Measurements from ENCODE around the gene PRELID1. TPM values are rescaled to one million over a fixed set of nuclear protein-coding genes. Genes with fewer than 3 reads are reported as not detected.
"Not testable (repeated sequence)": the region's sequence is repeated elsewhere in the genome, so short reads cannot be mapped to it uniquely, and the experiment has no call there.

Gene PRELID1
- 360 and 469 TPM in 2 replicates for total RNA-seq (2014; rRNA removed; shearing (Covaris generic))

- H3K36me3 ChIP-seq (replicated peaks; ENCODE audit: control insufficient read depth, insufficient read depth, low read length): peaks cover 16% of the 10 kb centered on the region
Observed at GRCh38 chr5:177303121-177303924, at the start of gene PRELID1, which contains the start of gene RAB24. PRELID1 (plus strand) TSS chr5:177303799; CDS start chr5:177303986, 187 bp downstream. RAB24 (minus strand) TSS chr5:177303719; CDS start chr5:177303288, 431 bp downstream.

GRCh38 chr5:177256296-177256695 lies 47.3 kb upstream of the PRELID1 start:
- no peak for DNase-seq
- peaks cover 24% of the 10 kb centered on the region for H3K36me3 ChIP-seq (replicated peaks; ENCODE audit: control insufficient read depth, insufficient read depth, low read length)

More at GRCh38 chr5:177303121-177303924, at the start of gene PRELID1, which contains the start of gene RAB24:
- peak; percentile 99 for DNase-seq
- H3K4me3 ChIP-seq (ENCODE audit: insufficient read depth, low read depth, low read length): peak within 1 kb of the TSS; percentile 92
- no peaks in the 10 kb centered on the region for H3K27me3 ChIP-seq (ENCODE audit: control insufficient read depth, insufficient read depth, low read length)

GRCh38 chr5:177258711-177259110 lies 44.9 kb upstream of the PRELID1 start:
- H3K4me3 ChIP-seq (ENCODE audit: insufficient read depth, low read depth, low read length); H3K27me3 ChIP-seq (ENCODE audit: control insufficient read depth, insufficient read depth, low read length); DNase-seq: not testable (repeated sequence)
- H3K36me3 ChIP-seq (replicated peaks; ENCODE audit: control insufficient read depth, insufficient read depth, low read length): peaks cover 26% of the 10 kb centered on the region

More at GRCh38 chr5:177256296-177256695, 47.3 kb upstream of the PRELID1 start:
- Histone ChIP-seq H3K4me3 (ENCODE audit: insufficient read depth, low read depth, low read length) (no peak overlapping the region), H3K27me3 (ENCODE audit: control insufficient read depth, insufficient read depth, low read length) (no peaks in the 10 kb centered on the region)

GRCh38 chr5:177260961-177261360 lies 42.6 kb upstream of the PRELID1 start:
- Histone ChIP-seq H3K4me3 (ENCODE audit: insufficient read depth, low read depth, low read length) (no peak overlapping the region), H3K27me3 (ENCODE audit: control insufficient read depth, insufficient read depth, low read length) (no peaks in the 10 kb centered on the region), H3K36me3 (replicated peaks; ENCODE audit: control insufficient read depth, insufficient read depth, low read length) (peaks cover 27% of the 10 kb centered on the region)
- DNase-seq: no peak

- H3K36me3 ChIP-seq (replicated peaks; ENCODE audit: control insufficient read depth, insufficient read depth, low read length): peaks cover 28% of the 10 kb centered on the region
- no peak overlapping the region for H3K4me3 ChIP-seq (ENCODE audit: insufficient read depth, low read depth, low read length)
- DNase-seq: no peak
- no peaks in the 10 kb centered on the region for H3K27me3 ChIP-seq (ENCODE audit: control insufficient read depth, insufficient read depth, low read length)
Observed at GRCh38 chr5:177261510-177261909, 42.1 kb upstream of the PRELID1 start.

- Histone ChIP-seq H3K27me3 (ENCODE audit: control insufficient read depth, insufficient read depth, low read length) (no peaks in the 10 kb centered on the region), H3K36me3 (replicated peaks; ENCODE audit: control insufficient read depth, insufficient read depth, low read length) (peaks cover 29% of the 10 kb centered on the region), H3K4me3 (ENCODE audit: insufficient read depth, low read depth, low read length) (no peak overlapping the region)
- no peak for DNase-seq
Observed at GRCh38 chr5:177264178-177264577, 39.4 kb upstream of the PRELID1 start.

- Histone ChIP-seq H3K27me3 (ENCODE audit: control insufficient read depth, insufficient read depth, low read length) (no peaks in the 10 kb centered on the region), H3K4me3 (ENCODE audit: insufficient read depth, low read depth, low read length) (no peak overlapping the region), H3K36me3 (replicated peaks; ENCODE audit: control insufficient read depth, insufficient read depth, low read length) (peaks cover 28% of the 10 kb centered on the region)
- DNase-seq: no peak
Observed at GRCh38 chr5:177265395-177265794, 38.2 kb upstream of the PRELID1 start.

GRCh38 chr5:177269232-177269895 lies 34.2 kb upstream of the PRELID1 start:
- Histone ChIP-seq H3K36me3 (replicated peaks; ENCODE audit: control insufficient read depth, insufficient read depth, low read length) (peaks cover 26% of the 10 kb centered on the region), H3K27me3 (ENCODE audit: control insufficient read depth, insufficient read depth, low read length) (no peaks in the 10 kb centered on the region), H3K4me3 (ENCODE audit: insufficient read depth, low read depth, low read length) (no peak overlapping the region)
- DNase-seq: no peak

GRCh38 chr5:177269976-177270375 lies 33.6 kb upstream of the PRELID1 start:
- no peak for DNase-seq
- no peak overlapping the region for H3K4me3 ChIP-seq (ENCODE audit: insufficient read depth, low read depth, low read length)
- H3K27me3 ChIP-seq (ENCODE audit: control insufficient read depth, insufficient read depth, low read length): no peaks in the 10 kb centered on the region
- H3K36me3 ChIP-seq (replicated peaks; ENCODE audit: control insufficient read depth, insufficient read depth, low read length): peaks cover 27% of the 10 kb centered on the region

- DNase-seq: no peak
- H3K36me3 ChIP-seq (replicated peaks; ENCODE audit: control insufficient read depth, insufficient read depth, low read length): peaks cover 27% of the 10 kb centered on the region
- H3K27me3 ChIP-seq (ENCODE audit: control insufficient read depth, insufficient read depth, low read length): no peaks in the 10 kb centered on the region
- H3K4me3 ChIP-seq (ENCODE audit: insufficient read depth, low read depth, low read length): no peak overlapping the region
Observed at GRCh38 chr5:177270653-177271052, 32.9 kb upstream of the PRELID1 start.

- Histone ChIP-seq H3K36me3 (replicated peaks; ENCODE audit: control insufficient read depth, insufficient read depth, low read length) (peaks cover 28% of the 10 kb centered on the region), H3K27me3 (ENCODE audit: control insufficient read depth, insufficient read depth, low read length) (no peaks in the 10 kb centered on the region), H3K4me3 (ENCODE audit: insufficient read depth, low read depth, low read length) (no peak overlapping the region)
- DNase-seq: no peak
Observed at GRCh38 chr5:177271113-177271512, 32.5 kb upstream of the PRELID1 start.

GRCh38 chr5:177275883-177276282 lies 27.7 kb upstream of the PRELID1 start:
- no peaks in the 10 kb centered on the region for H3K27me3 ChIP-seq (ENCODE audit: control insufficient read depth, insufficient read depth, low read length)
- no peak overlapping the region for H3K4me3 ChIP-seq (ENCODE audit: insufficient read depth, low read depth, low read length)
- DNase-seq: no peak
- H3K36me3 ChIP-seq (replicated peaks; ENCODE audit: control insufficient read depth, insufficient read depth, low read length): peaks cover 20% of the 10 kb centered on the region

- DNase-seq: no peak
- Histone ChIP-seq H3K36me3 (replicated peaks; ENCODE audit: control insufficient read depth, insufficient read depth, low read length) (peaks cover 22% of the 10 kb centered on the region), H3K4me3 (ENCODE audit: insufficient read depth, low read depth, low read length) (no peak overlapping the region), H3K27me3 (ENCODE audit: control insufficient read depth, insufficient read depth, low read length) (no peaks in the 10 kb centered on the region)
Observed at GRCh38 chr5:177276886-177277285, 26.7 kb upstream of the PRELID1 start.

- Histone ChIP-seq H3K4me3 (ENCODE audit: insufficient read depth, low read depth, low read length) (no peak overlapping the region), H3K36me3 (replicated peaks; ENCODE audit: control insufficient read depth, insufficient read depth, low read length) (peaks cover 41% of the 10 kb centered on the region), H3K27me3 (ENCODE audit: control insufficient read depth, insufficient read depth, low read length) (no peaks in the 10 kb centered on the region)
- DNase-seq: no peak
Observed at GRCh38 chr5:177288191-177288590, 15.4 kb upstream of the PRELID1 start.

Measured in H7 (cell line).